Fibroblast of skin of scalp (primary cell): Measurements from ENCODE around the gene PRKN. TPM values are rescaled to one million over a fixed set of nuclear protein-coding genes. Genes with fewer than 3 reads are reported as not detected.

Experiments used
- DNase-seq: peaks from one replicate; pipeline ENCODE4 v3.0.0-alpha.2; 2013
- polyA plus RNA-seq, 2 experiments: library from polyadenylated mRNA; unstranded; fragments of 120-200 nt; gene quantifications; one replicate each; pipeline ENCODE4 v1.2.1, GENCODE V29; 2013; ENCODE audit not compliant: insufficient read length in 2 of 2

PRKN gene
- 0.82 TPM for polyA plus RNA-seq (2013, experiment 1 of 2; ENCODE audit: insufficient read length)
- 1.3 TPM for polyA plus RNA-seq (2013, experiment 2 of 2; ENCODE audit: insufficient read length)

DNA sequence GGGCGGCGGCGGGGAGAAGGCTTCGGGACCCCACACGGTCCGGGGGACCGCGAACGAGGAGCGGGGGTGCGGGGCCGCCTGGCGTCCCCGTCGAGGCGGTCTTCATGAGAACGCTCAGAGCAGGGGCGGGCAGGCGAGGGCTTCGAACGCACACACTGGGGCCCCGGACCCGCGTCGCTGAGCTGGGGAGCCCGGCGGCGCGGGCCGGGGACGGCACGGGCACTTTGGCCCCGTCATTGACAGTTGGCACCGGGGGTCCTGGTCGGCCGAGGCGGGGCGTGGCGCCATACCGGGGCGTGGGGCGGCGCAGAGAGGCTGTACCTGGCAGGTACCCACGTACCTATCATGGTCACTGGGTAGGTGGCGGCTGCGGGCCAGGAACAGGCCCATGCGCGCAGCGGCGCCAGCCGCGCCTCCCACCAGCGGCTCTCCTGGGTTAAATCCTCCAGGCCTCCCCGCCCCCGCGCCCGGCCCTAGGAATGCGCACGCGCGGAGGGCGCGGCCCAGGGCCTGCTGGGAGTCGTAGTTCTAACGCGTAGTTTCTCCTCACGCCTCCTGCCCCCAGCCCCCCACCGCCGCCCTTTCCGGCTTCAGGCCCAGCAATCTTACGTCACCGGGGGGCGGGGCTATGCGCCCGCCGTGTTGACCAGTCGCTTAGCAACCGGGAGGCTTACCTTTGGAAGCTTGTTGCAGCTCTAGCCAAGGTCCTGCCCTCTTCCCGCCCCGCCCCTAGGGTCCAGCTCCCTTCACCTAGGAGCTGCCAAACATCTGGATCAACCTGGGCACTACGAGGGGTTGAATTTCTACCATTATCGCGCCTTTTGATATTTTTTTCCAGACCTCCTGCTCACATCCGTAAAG, at the start of gene PRKN, which contains the start of gene PACRG:
TSS of gene PRKN (minus strand) at position 445 of the 861 bp plus-strand sequence.
TSS of gene PACRG (plus strand) at position 653 of the 861 bp plus-strand sequence.
- peak; percentile 98 for DNase-seq

DNA sequence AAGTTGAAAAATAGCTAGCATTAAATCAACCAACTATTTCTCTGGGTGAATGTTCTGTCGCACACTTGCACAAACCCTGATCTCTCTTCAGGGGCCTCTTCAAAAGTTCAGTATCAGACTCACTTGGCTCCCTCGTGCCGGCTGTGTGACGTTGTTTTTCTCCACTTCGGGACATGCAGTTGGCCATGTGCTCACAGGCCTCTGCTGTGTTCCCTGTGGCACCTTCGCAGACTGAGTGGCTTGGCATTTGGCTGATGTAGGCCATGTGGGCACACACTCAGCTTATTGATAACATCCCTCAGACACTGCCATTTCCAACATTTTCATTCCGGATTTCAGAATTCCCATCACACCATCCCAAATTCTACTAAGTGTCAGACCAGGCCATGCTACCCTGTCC, 49.5 kb upstream of the PRKN start:
- no peak for DNase-seq

DNA sequence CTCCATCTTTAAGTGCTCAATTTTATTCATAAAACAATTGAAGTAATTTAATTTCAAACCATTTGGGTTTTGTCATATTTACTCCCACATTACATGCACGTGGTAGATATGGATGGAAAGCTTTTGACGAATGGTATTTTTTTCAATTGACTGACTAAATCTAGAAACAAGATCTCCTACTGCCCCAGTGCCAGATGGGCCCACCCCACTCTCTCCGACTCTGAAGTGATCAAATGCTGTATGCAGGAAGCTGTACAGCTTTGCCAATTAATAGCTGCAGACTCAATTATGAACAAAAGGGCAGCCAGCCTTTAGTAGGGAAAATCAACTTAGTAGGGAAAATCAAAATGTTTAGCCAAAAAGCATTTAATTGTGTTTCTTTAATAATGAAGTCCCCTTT, 46.4 kb upstream of the PRKN start:
- no peak for DNase-seq

DNA sequence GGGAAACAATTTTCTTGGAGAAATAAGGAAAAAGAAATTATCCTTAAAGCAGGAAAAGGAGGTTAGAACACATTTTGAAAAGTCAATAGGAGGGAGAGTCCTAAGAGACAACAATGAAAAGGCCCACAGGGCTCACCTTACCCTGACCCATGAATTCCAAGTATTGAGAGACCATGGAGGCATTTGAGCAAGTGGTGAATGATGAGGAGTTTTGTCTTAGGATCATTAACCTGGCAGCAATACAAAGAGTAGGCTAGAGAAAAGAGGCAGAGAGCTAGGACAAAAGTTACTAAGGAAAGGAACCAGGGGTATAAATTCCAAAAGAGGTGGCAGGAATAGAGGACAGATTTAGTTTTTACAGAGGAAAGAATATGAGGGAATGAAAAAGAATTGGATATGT, 44.9 kb upstream of the PRKN start:
- no peak for DNase-seq

DNA sequence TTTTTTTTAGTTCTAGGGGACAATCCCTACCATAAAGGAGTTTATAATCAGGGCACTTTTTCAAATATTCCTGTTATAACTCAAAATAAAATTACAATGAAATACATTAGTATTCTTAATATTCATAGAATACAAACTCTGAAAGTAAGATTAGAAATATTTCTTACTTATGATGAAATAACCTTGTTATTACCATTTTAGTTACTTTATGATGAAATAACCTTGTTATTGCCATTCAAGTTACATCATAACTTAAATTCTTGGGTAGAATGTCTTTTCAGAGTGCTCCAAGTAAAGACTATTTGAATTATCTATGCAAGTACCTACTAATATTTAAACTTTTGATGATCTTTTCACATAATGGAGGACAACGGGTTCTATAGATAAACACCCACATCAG, 43.4 kb upstream of the PRKN start:
- DNase-seq: no peak

DNA sequence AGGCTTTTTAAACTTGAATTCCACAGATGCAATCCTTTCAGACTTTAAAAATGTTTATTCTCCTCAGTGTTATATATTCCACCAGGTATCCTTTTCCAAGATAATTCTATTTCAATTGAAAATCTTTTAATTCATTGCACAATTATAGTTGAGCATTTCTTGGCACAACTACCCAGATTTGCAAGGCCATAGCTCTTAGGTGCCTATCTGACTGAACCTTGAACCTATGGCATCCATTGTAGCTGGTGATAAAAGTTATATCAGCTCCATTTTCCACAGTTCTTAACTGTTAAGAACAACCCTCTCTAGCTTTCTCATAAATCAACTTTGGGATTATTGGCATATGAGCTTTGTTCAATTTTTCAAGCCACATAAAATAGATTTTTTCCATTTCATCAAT, 42.6 kb upstream of the PRKN start:
- DNase-seq: no peak

DNA sequence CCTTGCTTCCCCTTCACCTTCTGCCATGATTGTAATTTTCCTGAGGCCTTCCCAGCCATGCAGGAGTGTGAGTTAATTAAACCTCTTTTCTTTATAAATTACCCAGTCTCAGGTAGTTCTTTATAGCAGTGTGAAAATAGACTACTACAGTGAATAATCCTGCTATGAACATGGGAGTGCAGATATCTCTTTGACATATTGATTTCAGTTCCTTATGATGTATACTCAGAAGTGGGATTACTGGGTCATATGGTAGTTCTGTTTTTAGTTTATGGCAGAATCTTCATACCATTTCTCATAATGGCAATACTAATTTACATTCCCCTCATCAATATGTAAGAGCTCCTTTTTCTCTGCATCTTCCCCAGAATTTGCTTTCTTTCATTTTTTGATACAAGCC, 26.2 kb upstream of the PRKN start:
- no peak for DNase-seq

DNA sequence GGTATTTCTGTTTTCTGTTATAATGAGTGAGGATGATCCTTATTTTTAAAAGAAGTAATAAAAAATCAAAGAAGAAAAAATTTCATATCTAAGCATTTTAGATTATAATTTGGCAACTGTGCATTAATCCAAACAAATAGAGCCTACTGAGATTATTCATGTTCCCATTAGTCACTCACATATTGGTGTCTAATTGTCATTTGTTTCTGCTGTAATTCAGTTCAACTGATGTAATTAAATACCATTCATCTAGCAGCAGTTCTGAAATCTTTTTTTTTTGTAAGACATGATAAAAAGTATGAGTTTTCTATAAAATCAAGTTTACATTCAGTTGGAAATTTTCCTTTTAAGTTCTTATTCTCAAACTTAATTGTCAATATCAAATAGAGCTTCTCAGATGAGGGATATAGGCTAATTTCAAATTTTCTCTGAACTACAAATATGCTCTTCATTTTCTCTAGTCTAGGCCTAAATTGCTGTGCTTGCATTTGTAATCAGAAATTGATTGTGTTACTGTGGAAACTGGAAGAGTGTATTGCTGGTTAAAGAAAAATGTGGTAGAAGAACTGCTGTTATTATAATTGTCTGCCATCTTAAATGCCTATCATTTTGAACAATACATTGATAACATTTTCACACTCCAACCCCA, 23.8 kb upstream of the PRKN start:
- no peak for DNase-seq

DNA sequence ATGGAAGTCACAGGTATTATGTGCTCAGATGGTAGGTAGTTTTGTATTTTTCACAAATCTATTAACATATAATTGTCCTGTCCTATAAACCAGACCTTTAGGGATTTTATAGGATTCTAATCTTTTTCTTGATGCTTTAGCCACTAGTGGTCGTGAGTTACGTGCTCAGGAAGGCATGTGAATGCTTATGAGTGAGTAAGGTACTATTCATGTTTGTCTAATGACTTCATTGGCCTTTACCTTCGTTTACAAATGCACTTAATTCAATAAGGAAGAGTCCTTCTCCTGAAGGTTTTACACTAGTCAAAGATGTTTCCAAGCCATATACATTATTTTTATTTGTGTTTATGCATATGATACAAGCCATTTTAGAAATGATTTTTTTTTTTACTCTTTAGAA, 23.2 kb upstream of the PRKN start:
- DNase-seq: peak; percentile 8

DNA sequence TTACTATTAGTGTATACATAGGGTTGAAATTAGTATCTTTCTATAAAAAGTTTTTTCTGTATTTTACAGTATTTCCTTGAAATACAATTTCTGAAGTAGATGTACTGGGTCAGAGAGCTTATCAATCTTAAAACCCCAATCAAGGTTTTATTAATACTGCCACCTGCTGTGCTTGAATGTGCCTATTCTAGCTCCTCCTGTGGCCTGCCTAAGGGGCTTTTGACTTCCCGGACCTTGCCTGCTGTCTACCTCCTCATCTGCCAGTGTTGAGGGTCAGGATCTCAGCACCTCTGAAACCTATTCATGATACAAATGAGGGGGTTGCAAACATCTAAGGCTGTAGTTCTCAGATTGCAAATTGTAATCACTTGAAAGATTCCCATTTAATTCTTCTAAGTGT, 9.4 kb upstream of the PRKN start:
- no peak for DNase-seq

DNA sequence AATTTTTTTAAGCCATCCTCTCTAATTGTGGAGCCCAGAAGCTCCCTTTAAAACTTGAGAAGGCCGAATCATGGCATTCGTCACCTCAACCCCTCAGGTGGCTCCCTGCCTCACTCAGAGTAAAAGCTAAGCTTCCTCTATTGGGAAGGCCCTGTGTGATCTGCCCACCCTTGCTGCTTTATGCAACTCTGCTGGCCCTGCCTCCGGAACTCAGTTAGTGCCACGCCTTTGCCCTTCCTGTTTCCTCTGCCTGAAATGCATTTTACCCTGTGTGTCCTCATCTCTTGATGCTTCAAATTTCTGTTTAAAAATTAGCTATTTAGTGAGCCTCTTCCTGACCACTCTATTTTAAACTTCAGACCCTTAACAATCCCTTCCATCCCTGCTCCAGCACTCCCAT, 5.9 kb upstream of the PRKN start:
- DNase-seq: no peak

DNA sequence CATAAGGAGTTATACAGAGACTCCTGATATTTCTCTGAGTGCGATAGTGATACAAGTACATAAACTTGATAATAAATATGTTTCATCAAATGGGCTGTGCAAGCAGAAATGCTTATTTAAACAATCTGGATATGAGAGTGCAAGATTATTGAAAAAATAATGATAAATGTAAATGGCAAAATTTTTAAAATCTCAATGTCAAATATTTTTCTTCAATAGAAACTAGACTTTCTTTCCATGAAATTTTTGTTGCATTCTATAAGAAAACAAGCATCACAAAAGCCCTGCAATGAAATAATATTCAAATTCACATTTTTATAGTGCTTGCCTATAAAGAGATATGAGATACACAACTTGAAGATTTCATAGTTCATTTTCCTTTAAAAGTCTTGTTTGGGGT, 2.9 kb upstream of the PRKN start:
- no peak for DNase-seq

DNA sequence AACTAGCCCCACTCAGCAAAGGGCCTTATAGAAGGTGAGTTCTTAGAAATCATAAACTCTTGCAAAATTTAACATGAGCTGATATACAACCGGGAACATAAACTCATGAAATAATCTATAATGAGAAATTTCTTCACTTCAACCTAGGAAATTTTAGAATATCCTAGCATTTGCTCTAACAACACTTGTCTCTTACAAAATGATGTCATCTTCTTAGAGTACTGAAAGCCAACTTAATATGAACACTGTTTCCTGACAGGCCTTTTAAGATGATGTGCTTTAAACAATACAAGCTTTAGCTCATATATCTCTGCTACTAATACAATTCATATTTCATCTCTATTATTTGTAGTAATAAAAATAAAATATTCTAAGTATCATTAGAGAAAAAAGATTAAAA, 1.1 kb upstream of the PRKN start:
- DNase-seq: no peak

DNA sequence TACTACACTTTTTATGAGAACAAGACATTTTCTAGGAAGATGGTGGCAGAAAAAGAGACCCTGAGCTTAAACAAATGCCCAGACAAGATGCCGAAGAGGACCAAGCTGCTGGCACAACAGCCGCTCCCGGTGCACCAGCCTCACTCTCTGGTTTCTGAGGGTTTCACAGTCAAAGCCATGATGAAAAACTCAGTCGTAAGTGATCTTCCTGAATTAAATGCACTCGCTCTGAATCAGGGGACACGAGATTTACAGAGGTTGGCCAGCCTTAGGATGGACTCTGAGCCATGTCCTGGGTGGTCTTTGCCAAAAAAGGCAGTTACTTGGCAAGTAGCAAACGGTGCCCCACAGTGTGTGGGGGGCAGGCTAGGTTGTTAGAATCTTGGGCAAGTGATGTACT, 631 bp upstream of the PRKN start:
- no peak for DNase-seq

DNA sequence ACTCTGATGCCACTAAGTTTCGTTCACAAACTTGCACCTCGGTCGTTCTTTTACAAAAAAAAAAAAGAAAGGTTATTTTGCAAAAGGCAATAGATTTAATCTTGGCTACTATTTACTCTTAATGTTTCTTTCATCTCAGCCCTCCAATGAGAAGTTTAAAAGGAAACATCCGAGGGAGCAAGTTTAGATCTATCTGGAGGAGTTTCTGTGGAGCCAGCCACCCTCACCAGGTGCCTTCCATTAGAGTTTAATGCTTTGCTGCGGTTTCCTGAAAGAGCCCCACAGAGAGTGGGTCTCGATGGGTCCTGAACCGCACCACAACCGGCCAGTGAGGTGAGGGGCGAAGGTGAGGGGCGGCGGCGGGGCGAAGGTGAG, 632 bp downstream of the PRKN start:
- peak; percentile 2 for DNase-seq

DNA sequence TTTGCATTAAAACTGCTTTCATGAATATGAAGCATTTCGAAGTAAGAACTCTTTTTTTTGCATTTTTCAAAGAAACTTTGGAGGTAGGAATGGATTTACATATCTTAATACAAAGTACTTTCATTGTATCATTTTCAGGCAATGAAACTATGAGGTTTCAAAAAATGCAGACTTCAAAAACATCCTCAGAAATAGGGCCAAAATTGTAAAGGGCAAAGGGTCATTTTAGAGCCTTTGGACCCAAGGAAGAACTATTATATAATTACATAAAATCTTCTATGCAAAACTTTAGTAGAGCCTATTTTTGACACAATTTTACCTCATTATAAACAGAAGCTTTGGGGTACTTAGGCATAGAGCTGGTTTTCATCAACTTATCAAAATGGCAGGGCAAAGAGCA, 4.9 kb downstream of the PRKN start:
- DNase-seq: no peak

DNA sequence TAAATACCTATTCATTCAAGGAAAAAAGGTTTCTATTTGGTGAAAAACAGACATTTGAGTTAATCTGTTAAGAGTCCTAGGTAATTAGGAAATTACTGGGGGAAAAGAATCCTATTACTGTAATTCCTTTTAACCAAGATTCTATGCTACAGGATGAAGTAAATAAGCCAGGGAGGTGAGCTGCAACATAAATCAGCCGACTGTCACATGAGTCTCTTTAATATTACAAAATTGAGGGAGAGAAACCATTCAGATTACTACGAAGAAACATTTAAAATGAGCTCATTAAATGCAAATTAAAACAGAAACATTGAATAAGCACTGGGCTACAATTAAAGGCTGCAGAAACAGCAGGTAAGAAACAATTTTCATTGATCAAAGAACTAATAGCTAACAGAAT, 5.3 kb downstream of the PRKN start:
- DNase-seq: no peak

DNA sequence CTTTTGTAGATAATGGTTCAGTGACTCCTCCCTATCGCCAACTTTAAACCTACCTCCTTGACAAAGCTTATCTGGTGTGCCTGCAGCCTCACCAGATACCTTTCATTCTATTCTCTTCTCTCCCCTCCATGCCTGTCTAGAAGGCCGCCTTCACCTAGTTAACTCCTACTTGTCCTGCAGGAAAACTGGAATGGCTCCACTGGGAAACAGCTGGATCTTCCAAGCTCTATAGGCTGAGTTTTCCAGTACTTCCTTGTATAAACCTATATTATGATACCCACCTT, 6.2 kb downstream of the PRKN start:
- DNase-seq: no peak

DNA sequence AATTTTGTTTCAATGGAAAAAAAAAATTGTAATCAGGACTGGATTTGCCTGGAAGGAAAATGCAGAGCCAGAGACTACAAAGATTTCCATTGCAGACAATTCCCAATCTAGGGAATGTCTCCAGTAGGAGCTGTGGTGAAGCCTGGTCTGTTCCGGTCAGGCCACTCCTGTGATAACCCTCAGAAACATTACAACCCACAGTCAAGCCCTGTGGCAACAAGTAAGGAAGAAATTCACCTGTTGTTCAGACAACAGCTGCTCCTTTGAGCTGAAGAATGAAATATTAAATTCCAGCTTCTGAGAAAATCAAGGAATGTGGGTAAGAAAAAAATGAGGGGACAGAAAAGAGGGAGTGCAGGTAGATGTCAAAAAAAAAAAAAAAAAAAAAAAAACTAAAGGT, 8.0 kb downstream of the PRKN start:
- no peak for DNase-seq

DNA sequence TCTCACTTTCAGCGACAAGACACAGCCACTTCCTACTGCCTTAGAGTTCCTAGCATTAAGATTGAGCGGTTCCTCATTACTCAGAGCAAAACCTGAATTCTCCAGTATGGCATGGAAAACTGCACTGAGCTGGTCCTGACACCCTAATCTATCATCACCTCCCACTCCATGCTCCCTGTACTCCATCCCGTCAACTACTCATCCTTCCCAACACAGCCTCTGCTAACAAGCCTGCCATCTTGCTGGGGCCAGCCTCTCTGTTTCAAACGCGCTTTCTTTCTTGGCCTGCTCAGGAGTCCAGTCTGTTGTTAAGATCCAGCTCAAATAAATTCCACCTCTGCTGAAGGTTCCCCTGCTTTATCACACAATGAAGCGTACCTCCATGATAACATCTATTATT, 12.0 kb downstream of the PRKN start:
- no peak for DNase-seq

DNA sequence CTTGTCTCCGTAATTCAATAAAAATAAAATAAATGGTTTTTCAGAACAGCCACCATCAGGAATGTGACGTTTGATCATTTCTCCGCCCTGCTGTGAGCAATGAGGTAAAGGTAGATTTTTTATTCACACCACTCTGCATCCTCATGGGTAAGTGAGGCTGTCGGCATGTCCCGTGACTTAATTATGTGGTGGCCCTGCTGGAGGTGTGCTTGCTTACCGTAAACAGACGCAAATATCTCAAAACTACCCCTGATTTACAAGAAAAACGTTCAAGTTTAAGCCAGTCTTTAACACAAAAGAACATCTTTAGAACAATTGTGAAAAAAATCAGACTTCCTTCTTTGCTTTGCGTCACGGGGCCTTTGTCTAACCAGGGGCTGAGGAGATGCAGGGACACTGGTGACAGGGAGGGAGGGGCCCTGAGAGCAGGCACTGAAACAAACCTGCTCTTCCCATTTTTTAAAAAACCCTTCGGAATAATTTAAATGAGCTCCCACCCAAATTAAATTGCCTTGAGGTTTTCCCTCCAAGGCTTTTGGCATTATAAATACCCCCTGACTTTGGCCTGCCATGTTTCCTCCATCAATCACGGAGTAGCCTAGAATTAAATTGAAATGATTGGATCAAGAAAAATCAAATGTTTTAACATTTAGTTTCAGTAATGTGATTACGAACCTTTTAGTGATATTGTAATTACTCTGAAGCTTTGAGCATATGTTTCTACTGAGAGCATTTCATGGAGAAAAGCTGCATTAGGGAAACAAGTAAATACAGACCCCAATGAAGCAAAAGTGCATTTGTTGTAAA, 13.4 kb downstream of the PRKN start:
- no peak for DNase-seq

DNA sequence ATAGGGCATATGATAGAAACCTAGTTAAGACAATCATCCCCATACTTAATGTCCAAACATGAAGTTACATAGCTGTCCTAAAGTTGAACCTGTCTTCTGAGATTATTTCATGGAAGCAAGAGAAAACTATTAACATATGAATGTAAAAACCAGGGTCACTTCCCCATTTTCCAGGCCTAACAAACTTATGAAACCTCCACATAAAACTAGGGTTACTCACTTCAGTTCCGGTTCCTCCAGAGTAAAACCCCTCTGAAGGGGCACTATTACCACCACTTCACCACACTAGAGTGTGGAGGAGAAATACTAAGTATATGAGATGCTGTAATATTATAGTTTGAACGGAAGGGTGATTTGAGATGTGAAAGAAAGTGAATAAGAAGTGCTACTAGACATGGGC, 14.9 kb downstream of the PRKN start:
- DNase-seq: no peak

DNA sequence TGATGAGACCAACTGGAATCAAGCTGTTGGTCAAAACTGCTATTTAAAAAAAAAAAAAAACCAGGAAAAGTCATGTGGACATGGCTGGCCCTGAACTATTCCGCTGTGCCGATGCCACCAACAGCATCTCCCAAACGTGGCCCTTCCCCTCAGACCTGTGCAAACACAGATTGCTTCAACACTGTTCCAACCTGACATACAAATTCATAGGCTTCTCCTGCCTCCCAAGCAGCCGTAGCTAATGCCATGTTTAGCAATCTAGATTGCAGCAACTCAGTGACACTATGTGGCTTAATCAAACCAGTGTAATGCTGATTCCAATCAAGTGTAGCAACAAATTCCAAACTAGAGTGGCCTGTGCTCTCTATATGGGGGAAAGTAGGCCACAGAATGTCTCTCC, 16.2 kb downstream of the PRKN start:
- DNase-seq: no peak

DNA sequence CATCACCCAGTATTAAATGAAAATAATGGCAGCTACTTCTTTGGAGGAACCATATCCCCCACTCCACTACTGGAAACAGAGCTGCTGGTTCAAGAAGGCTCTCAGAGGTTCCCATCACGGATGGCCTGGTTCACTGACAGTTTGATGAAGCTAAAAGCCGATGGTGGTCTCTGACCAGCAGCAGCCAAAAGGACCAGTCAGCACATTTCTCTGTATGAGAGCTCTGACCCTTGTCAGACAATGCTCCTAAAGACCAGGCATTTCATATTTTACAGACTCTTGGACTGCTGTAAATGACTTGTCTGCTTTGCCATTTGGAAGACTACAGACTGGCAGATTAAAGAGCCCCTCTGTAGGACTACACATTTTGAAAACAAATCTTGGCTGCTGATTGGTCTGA, 16.6 kb downstream of the PRKN start:
- no peak for DNase-seq
